ENCODE data around the gene STXBP6. TPM values are rescaled to one million over a fixed set of nuclear protein-coding genes. Genes with fewer than 3 reads are reported as not detected.

The STXBP6 gene
- total and polyA plus RNA-seq, 10 of the 15 experiments (the other 5 are each of a cell fraction or from before 2014, with no cell fraction given), result 1.2 to 47.3 (median 1.9) TPM

GRCh38 chr14:24858684-24859083 is 191.3 kb downstream of the STXBP6 start:
- in situ Hi-C loops (cut with MboI) (no loop called here), intact Hi-C loops (cut with micrococcal nuclease; ENCODE audit: unreplicated experiment) (no loop called here)
- ChIA-PET POLR2A (no interaction called here), RAD21 (ENCODE audit: unreplicated experiment) (no interaction called here), CTCF (interaction anchor here (1.2 kb wide), 1 partner anchor 148 kb away, joined by 3 read pairs; no protein-coding TSS in a partner anchor), SMC1A (ENCODE audit: uncharacterized antibody, unreplicated experiment) (interaction anchor here (1.4 to 3.4 kb wide), 8 partner anchors 9 to 95 kb away, joined by 3 to 24 read pairs (median 7); no protein-coding TSS in a partner anchor)
- Histone ChIP-seq H3K9me3 (replicated peaks; ENCODE audit: control insufficient read depth, insufficient read depth, low read length) (no peaks in the 10 kb centered on the region), H3K79me2 (ENCODE audit: control insufficient read depth, insufficient read depth, low read length) (no peaks in the 10 kb centered on the region), H3K36me3 (ENCODE audit: control insufficient read depth in 2 of 2, insufficient read depth in 2 of 2, low read length in 1 of 2) (peaks cover 0 to 2% of the 10 kb centered on the region in 2 experiments; a peak in 1 of 4 replicates), H3K4me2 (ENCODE audit: control insufficient read depth, insufficient read depth) (no peak overlapping the region), H3K4me3 (no peak overlapping the region), H3K27ac (ENCODE audit: control insufficient read depth, insufficient read depth) (no peak overlapping the region), H4K20me1 (ENCODE audit: control insufficient read depth, insufficient read depth) (no peaks in the 10 kb centered on the region), H3K9ac (ENCODE audit: control insufficient read depth, insufficient read depth, low read length) (no peak overlapping the region), H3K27me3 (replicated peaks in 1 of 2; ENCODE audit: control insufficient read depth in 2 of 2, insufficient read depth in 2 of 2, low read length in 1 of 2) (no peaks in the 10 kb centered on the region), H3K4me1 (ENCODE audit: control insufficient read depth, insufficient read depth, low read length) (no peaks in the 10 kb centered on the region), H2AFZ (ENCODE audit: control insufficient read depth, low read depth, low read length) (no peak overlapping the region)
- TF ChIP-seq MAX (IDR thresholded peaks at IDR 0.05; ENCODE audit: low read depth, low read length), result no peak
- TF ChIP-seq SREBF2 (IDR thresholded peaks at IDR 0.05; ENCODE audit: low read length), result no peak
- TF ChIP-seq TCF12 (IDR thresholded peaks at IDR 0.05; ENCODE audit: low read depth, low read length), result no peak
- TF ChIP-seq ZNF24 (IDR thresholded peaks at IDR 0.05), result no peak
- no peak for TF ChIP-seq CHD1 (IDR thresholded peaks at IDR 0.05; ENCODE audit: low read depth, low read length)
- TF ChIP-seq NRF1 (conservative IDR thresholded peaks at IDR 0.05; ENCODE audit: low read depth, low read length), result no peak
- TF ChIP-seq, protein P1, sequence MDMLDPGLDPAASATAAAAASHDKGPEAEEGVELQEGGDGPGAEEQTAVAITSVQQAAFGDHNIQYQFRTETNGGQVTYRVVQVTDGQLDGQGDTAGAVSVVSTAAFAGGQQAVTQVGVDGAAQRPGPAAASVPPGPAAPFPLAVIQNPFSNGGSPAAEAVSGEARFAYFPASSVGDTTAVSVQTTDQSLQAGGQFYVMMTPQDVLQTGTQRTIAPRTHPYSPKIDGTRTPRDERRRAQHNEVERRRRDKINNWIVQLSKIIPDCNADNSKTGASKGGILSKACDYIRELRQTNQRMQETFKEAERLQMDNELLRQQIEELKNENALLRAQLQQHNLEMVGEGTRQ (IDR thresholded peaks at IDR 0.05; ENCODE audit: borderline replicate concordance, low read depth, low read length), result no peak
- no peak for TF ChIP-seq ZNF384 (IDR thresholded peaks at IDR 0.05; ENCODE audit: borderline replicate concordance, low read depth, low read length)
- TF ChIP-seq PAX8 (IDR thresholded peaks at IDR 0.05), result no peak
- no peak for TF ChIP-seq MTA2 (IDR thresholded peaks at IDR 0.05; ENCODE audit: low read depth)
- TF ChIP-seq SIX5 (IDR thresholded peaks at IDR 0.05; ENCODE audit: low read depth, low read length, severe bottlenecking), result no peak
- no peak for TF ChIP-seq RAD21 (IDR thresholded peaks at IDR 0.05; ENCODE audit: insufficient read depth, low read depth, low read length)
- WGBS (ENCODE audit: insufficient coverage, insufficient replicate concordance, low lambda C conversion rate, missing lambda C conversion rate), result 29% methylated on average over 4 of the region's 4 CpGs
- BruUV-seq (replicated peaks), result no TSS peak
- FAIRE-seq, result no peak
- ATAC-seq, result no peak
- no peak for DNase-seq (ENCODE audit: low read depth, low spot score)
